IPS-20b (cell line): ENCODE results near the gene PRUNE2.
"Not testable (repeated sequence)": the region's sequence is repeated elsewhere in the genome, so short reads cannot be mapped to it uniquely, and the experiment has no call there.

Experiments used
- H3K27ac ChIP-seq: one replicate; pipeline ENCODE4 v1.5.1; 2013; ENCODE audit warnings: low read length
- H3K27me3 ChIP-seq: 2 replicates; pipeline ENCODE4 v1.6.1; 2013; ENCODE audit warnings: mild to moderate bottlenecking, low read length, inconsistent platforms; ENCODE audit not compliant: insufficient read depth
- H3K36me3 ChIP-seq: 2 replicates; pipeline ENCODE4 v1.6.1; 2013; ENCODE audit warnings: low read depth, mild to moderate bottlenecking, inconsistent platforms, low read length, moderate library complexity; ENCODE audit not compliant: insufficient read depth
- H3K4me1 ChIP-seq: 2 replicates; pipeline ENCODE4 v1.6.1; 2013; ENCODE audit warnings: mild to moderate bottlenecking, control low read depth, inconsistent platforms, low read length, moderate library complexity; ENCODE audit not compliant: insufficient read depth
- H3K4me3 ChIP-seq: 2 replicates; pipeline ENCODE4 v1.5.1; 2013; ENCODE audit warnings: mild to moderate bottlenecking, low read length, inconsistent platforms
- H3K9ac ChIP-seq: 2 replicates; pipeline ENCODE4 v1.6.1; 2013; ENCODE audit warnings: low read depth, mild to moderate bottlenecking, inconsistent platforms, low read length, moderate library complexity
- H3K9me3 ChIP-seq: 2 replicates; pipeline ENCODE4 v1.6.1; 2013; ENCODE audit warnings: mild to moderate bottlenecking, low read depth, low read length, inconsistent platforms; ENCODE audit not compliant: insufficient read depth

Gene PRUNE2

DNA sequence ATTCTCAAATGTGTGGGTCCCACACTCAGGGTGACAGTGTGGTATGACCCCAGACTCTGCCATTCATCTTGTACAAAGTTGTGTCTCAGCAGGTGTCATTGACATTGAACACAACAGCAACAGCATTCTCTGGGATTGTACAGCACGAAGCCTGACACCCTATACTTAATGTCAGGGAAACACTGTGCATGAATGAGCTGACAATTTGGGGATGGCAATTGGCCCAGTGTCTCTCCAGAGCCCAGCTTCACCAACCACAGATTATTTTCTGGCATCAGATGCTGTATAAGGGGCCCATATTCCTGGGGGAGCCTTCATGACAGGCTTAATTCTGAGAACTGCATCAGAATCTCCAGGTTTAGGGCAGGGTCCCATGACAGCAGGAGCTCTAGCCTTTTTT lies 303.7 kb downstream of the PRUNE2 start:
- Histone ChIP-seq H3K27ac (no peak overlapping the region), H3K9me3 (no peaks in the 10 kb centered on the region), H3K4me1 (peaks cover 4% of the 10 kb centered on the region; the same call in 1 of the 2 replicates), H3K36me3 (no peaks in the 10 kb centered on the region), H3K27me3 (no peaks in the 10 kb centered on the region), H3K4me3 (no peak overlapping the region), H3K9ac (no peak overlapping the region)

DNA sequence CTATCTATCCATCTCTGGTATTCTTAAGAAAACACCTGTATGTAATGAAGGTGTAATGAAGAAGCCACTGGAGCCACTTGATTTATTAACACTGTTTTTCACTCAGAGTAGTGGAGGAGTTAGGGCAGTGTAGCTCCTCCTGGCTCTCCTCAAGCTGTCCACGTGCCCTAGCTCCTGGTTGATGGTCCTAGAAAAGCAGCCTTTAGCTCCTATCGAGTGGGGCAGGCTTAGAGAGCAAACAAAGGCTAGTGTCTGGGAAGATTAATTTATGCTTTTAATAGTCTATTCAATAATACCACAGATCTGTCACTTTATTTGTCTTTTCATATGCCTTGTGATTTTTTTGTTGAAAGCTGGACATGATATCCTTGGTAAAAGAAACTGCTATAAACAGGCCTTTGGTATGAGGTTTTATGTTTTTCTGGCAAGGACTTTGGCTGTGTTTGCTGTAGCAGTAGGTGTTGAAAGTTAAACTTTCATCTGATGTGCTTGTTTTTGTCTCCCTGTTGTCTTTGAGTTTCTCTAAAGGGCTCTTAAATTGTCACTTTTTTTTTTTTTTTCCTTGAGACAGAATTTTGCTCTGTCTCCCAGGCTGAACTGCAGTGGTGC lies 305.8 kb downstream of the PRUNE2 start:
- Histone ChIP-seq H3K27ac (no peak overlapping the region), H3K27me3 (no peaks in the 10 kb centered on the region), H3K36me3 (no peaks in the 10 kb centered on the region), H3K4me1 (peaks cover 12% of the 10 kb centered on the region), H3K9me3 (no peaks in the 10 kb centered on the region), H3K4me3 (no peak overlapping the region), H3K9ac (no peak overlapping the region)

DNA sequence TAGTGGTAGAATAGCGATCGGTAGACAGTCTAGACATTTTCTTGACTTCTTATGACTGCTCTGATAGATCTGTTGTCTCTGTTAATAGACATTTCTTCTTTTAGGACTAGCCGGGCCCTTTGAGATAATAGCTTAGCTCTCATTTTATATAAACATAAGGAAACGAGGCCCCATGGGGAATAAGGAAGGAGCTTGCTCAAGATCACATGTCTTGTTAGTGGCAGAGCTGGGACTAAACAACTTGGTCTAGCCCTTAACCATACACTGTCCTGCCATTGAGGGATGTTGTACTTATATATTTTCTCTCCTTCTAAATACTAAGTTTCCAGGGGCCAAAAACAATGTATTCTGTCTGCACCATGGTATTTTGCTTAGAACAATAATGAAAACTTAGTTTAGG lies 306.9 kb downstream of the PRUNE2 start:
- no peak overlapping the region for H3K4me3 ChIP-seq
- H3K27ac ChIP-seq: no peak overlapping the region
- peaks cover 18% of the 10 kb centered on the region for H3K4me1 ChIP-seq
- no peaks in the 10 kb centered on the region for H3K9me3 ChIP-seq
- H3K27me3 ChIP-seq: no peaks in the 10 kb centered on the region
- H3K9ac ChIP-seq: no peak overlapping the region
- no peaks in the 10 kb centered on the region for H3K36me3 ChIP-seq

DNA sequence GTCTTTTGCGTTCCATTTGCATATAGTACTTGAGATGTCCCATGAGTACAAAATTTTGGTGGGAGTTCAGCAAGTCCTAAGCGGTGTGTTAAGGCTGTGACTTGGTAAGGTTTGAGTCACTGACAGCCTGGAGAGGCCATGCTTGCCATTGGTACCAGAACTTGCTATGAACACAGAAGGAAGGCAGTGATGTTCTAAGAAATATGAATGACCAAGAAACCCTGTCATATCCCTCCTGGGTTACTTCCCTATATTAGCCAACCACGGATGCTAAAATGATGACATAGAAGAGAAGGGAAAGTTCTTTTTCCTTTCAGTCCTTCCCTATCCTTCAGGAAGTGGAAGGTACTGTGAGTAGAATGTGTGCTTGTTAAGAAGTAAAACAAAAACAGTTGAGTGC lies 310.3 kb downstream of the PRUNE2 start:
- peak overlapping the region; percentile 59; the same call in 1 of the 2 replicates for H3K9ac ChIP-seq
- H3K4me1 ChIP-seq: peaks cover 29% of the 10 kb centered on the region
- H3K36me3 ChIP-seq: no peaks in the 10 kb centered on the region
- H3K9me3 ChIP-seq: no peaks in the 10 kb centered on the region
- H3K27me3 ChIP-seq: no peaks in the 10 kb centered on the region; the same call in 1 of the 2 replicates
- peak overlapping the region; percentile 39 for H3K27ac ChIP-seq
- peak overlapping the region; percentile 63 for H3K4me3 ChIP-seq

DNA sequence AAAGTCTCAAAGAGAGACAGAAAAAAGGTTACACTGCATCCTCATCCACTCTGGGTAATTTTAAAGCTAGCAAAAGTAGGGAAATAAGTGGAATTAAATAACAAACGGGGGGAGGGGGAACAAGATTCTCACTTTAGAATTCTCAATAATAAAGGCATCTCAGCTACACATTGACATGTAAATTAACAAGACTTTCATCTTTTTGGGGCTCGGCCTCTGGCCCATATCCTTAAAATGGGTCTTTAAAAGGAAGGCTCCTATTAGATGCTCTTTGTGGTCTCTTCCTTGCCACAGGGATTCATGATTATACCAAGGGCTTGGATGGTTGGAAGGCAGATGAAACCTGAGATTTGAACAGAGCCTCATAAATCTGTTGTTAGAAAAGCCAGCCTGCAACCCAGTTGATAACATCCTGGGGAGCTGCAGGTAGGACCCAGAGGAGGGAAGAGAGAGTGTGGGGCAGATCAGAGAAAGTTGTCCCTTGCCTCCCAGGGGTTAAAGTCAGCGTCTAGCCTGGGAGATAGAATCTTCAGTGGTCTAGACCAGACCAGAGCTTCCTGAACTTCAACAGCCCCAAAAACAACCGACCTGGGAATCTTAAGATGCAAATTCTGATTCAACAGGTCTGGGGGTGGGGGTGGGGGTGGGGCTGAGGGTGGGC lies 311.0 kb downstream of the PRUNE2 start:
- Histone ChIP-seq H3K36me3 (no peaks in the 10 kb centered on the region), H3K4me1 (peaks cover 29% of the 10 kb centered on the region), H3K27ac (peak overlapping the region; percentile 68), H3K9me3 (no peaks in the 10 kb centered on the region), H3K4me3 (peak overlapping the region; percentile 61), H3K9ac (peak overlapping the region; percentile 63; the same call in 1 of the 2 replicates), H3K27me3 (no peaks in the 10 kb centered on the region; the same call in 1 of the 2 replicates)

DNA sequence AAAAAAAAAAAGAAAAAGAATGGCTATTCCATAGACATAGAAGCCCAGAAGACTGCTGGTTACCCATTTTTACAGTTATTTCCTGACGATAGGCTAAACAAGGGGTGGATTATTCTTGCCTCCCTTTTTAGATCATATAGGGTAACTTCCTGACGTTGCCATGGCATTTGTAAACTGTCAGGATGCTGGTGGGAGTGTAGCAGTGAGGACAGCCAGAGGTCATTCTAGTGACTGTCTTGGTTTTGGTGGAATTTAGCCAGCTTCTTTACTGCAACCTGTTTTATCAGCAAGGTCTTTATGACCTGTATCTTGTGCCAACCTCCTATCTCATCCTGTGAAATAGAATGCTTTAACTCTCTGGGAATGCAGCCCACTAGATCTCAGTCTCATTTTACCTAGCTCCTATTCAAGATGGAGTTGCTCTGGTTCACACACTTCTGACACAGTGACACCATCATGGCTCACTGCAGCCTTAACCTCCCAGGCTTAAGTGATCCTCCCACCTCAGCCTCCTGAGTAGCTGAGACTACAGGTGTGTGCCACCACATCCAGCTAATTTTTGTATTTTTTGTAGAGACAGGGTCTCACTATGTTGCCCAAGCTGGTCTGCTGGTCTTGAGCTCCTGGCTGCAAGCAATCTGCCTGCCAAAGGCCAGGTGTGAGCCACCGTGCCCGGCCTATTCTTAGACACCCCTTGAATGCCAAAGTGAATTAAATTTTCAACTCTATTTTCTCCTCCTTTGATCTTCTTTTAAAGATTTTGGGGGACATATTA lies 311.8 kb downstream of the PRUNE2 start:
- H3K9me3 ChIP-seq, H3K27me3 ChIP-seq, H3K27ac ChIP-seq, H3K36me3 ChIP-seq: not testable (repeated sequence)
- Histone ChIP-seq H3K4me1 (peaks cover 29% of the 10 kb centered on the region), H3K4me3 (peak overlapping the region; percentile 61; the same call in 1 of the 2 replicates), H3K9ac (peak overlapping the region; percentile 63; the same call in 1 of the 2 replicates)

DNA sequence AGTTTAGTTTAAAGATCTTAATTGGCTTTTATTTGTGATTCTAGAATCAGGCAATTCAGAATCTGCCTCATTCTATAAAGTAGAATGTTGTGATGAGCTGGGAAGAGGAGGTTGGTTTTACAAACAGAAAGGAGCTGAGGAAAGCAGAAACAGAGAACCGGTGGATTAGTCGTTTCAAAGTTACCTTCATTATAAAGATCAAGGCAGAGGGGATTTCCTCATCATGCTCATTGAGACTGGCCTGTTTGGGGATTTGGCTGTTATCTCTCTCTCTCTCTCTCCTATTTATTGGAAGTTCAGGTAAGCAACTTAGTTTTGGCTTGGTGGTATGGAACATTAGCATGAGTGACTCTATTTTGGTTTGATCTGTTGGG lies 313.0 kb downstream of the PRUNE2 start:
- Histone ChIP-seq H3K4me1 (peaks cover 29% of the 10 kb centered on the region), H3K9me3 (no peaks in the 10 kb centered on the region), H3K36me3 (no peaks in the 10 kb centered on the region), H3K27me3 (no peaks in the 10 kb centered on the region; the same call in 1 of the 2 replicates), H3K27ac (no peak overlapping the region), H3K4me3 (peak overlapping the region; percentile 56), H3K9ac (peak overlapping the region; percentile 61; the same call in 1 of the 2 replicates)

DNA sequence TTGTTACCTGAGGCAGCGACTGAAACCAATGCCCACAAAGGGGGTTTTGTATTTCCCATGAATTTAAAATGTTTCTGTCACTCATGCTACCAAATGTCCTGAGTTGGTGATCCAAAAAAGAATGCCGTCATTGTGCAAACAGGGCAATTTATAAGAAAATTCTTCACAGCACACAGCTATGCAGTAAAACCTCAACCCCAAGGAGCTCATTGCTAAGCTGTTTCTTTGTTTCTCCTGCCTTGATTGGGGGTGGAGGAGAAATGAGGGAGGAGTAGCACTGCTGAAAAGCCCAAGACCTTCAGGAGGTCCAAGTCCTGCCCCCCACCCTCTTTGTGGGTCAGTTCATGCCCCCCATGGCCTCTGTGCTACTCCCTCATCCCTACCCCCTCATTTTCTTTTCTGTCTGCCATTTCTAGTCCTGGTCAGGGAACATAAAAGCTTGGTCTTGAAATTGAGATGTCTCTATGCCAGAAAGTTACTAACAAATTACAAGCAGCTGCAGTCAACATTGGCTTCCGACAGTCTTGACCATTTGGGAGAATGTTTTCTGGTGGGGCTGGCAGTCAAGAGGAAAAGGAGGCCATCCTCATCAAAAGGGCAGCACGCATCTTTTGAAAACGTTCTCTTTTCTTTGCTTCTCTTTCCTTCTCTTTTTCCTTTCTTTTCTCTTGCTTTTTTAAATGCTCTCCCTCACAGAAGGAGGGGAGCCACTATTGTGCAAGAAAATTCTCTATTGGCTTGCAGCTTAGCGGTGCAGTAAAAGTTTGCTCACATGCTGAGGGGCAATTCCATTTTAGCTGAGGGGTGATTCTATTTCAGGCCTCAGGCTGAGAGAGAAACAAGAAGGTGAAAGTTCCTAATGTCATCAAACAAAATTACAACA lies 313.6 kb downstream of the PRUNE2 start:
- peak overlapping the region; percentile 83 for H3K27ac ChIP-seq
- no peaks in the 10 kb centered on the region for H3K36me3 ChIP-seq
- peaks cover 29% of the 10 kb centered on the region for H3K4me1 ChIP-seq
- peak overlapping the region; percentile 61; the same call in 1 of the 2 replicates for H3K9ac ChIP-seq
- no peaks in the 10 kb centered on the region; the same call in 1 of the 2 replicates for H3K27me3 ChIP-seq
- H3K9me3 ChIP-seq: no peaks in the 10 kb centered on the region
- peak overlapping the region; percentile 56 for H3K4me3 ChIP-seq

DNA sequence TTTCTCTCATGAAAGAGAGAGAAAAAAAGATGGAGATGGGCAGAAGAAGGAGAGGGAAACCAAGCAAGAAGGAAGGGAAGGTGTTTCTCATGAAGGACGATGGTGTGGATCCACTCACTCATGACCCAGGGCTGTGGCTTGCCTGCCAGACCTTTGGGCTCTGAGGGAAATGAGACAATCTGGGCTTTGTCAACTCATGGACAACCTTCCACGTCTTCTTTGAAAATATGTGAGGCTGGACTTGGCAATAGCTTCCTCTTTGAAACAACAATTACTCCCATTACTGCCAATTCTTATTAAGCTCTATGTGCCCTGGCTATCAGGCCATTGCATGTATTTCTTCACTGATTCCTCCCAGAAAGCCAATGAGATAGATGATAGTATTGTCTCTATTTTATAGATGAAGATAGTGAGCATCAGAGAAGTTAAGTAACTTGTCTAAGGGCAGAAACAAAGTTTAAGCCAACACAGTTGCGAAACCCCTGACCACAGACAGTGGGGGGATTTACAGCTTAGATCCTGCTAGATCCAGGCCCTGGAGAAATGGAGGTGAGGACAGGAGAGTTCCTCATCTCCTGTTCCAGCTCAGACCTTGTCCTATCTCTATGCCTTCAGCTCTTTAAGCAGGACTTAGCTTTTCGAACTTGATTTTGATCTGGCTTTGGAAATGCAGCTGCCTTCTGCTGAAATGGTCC lies 314.5 kb downstream of the PRUNE2 start:
- H3K27ac ChIP-seq: peak overlapping the region; percentile 83
- no peaks in the 10 kb centered on the region; the same call in 1 of the 2 replicates for H3K27me3 ChIP-seq
- peak overlapping the region; percentile 56; the same call in 1 of the 2 replicates for H3K4me3 ChIP-seq
- no peaks in the 10 kb centered on the region for H3K9me3 ChIP-seq
- H3K36me3 ChIP-seq: no peaks in the 10 kb centered on the region
- H3K4me1 ChIP-seq: peaks cover 29% of the 10 kb centered on the region
- H3K9ac ChIP-seq: peak overlapping the region; percentile 61; the same call in 1 of the 2 replicates

DNA sequence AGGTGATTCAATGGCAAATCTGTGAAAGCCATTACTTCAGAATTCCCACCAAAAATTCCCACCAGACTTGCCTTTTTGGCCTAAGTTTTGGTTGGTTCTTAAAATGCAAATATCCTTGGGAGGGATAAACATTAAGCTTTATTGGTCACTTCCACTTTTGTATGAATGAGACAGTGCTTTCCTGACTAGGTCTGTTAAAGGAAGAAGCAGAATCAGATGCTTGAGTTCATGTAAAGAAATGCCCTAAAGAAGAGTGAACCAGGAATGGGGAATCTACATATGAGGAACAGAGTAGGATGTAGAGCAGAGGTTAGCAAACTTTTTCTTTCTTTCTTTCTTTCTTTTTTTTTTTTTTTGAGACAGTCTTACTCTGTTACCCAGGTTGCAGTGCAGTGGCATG lies 317.6 kb downstream of the PRUNE2 start:
- Histone ChIP-seq H3K9ac (no peak overlapping the region), H3K4me1 (peaks cover 15% of the 10 kb centered on the region; the same call in 1 of the 2 replicates), H3K36me3 (no peaks in the 10 kb centered on the region), H3K27me3 (no peaks in the 10 kb centered on the region; the same call in 1 of the 2 replicates), H3K27ac (no peak overlapping the region), H3K4me3 (no peak overlapping the region), H3K9me3 (no peaks in the 10 kb centered on the region)
